ENCODE data around the gene INO80C.
A peak's percentile ranks its signal among the peaks of the same experiment; 100 is the strongest.

INO80C gene

GRCh38 chr18:35443434-35443833 lies 54.3 kb downstream of the INO80C start:
- no peak overlapping the region for H3K4me3 ChIP-seq (ENCODE audit: low read depth, low read length)
- no peak for DNase-seq (ENCODE audit: low read depth)
- TF ChIP-seq, protein P1, sequence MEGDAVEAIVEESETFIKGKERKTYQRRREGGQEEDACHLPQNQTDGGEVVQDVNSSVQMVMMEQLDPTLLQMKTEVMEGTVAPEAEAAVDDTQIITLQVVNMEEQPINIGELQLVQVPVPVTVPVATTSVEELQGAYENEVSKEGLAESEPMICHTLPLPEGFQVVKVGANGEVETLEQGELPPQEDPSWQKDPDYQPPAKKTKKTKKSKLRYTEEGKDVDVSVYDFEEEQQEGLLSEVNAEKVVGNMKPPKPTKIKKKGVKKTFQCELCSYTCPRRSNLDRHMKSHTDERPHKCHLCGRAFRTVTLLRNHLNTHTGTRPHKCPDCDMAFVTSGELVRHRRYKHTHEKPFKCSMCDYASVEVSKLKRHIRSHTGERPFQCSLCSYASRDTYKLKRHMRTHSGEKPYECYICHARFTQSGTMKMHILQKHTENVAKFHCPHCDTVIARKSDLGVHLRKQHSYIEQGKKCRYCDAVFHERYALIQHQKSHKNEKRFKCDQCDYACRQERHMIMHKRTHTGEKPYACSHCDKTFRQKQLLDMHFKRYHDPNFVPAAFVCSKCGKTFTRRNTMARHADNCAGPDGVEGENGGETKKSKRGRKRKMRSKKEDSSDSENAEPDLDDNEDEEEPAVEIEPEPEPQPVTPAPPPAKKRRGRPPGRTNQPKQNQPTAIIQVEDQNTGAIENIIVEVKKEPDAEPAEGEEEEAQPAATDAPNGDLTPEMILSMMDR (conservative IDR thresholded peaks at IDR 0.05; ENCODE audit: low read depth, low read length) = no peak

GRCh38 chr18:35442701-35443100 lies 55.1 kb downstream of the INO80C start:
- H3K4me3 ChIP-seq (ENCODE audit: low read depth, low read length) = no peak overlapping the region
- TF ChIP-seq, protein P1 (conservative IDR thresholded peaks at IDR 0.05; ENCODE audit: low read depth, low read length) = no peak
- no peak for DNase-seq (ENCODE audit: low read depth)

GRCh38 chr18:35441857-35442595 lies 55.7 kb downstream of the INO80C start:
- H3K4me3 ChIP-seq (ENCODE audit: low read depth, low read length) = no peak overlapping the region
- peak; percentile 48 for DNase-seq (ENCODE audit: low read depth)
- TF ChIP-seq, protein P1 (conservative IDR thresholded peaks at IDR 0.05; ENCODE audit: low read depth, low read length) = no peak

DNA sequence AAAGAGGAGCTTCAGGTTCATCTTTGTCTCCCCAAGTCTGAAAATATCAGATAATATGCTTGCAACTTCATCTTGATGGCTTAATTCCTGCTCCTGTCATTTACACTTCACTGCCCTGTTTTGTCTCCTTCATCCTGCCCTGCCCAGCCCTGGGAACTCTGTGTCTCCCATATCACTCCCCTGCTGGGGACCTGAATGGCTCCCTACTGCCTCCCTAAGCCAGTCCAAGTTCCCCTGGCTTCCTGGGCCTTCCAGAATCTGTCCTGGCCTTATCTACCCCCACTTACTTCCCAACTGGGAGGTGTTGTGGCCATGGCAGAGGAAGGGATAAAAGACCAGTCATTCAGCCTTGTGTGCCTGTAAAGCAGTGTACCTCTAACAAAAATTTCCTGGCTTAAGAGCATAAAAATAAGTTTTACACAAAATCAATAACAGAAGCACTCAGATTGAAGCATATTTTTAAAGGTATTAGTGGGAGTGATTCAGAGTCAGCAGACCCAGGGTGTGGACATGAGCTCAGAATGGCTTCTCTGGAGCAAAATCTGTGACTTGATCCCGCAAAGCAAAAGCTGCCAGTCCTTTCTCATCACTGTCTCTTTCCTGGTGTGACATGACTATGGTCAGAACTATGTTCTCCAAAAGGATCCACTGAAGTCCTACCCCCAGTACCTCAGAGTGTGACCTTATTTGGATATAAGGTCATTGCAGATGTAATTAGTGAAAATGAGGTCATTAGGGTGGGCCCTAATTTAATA lies 59.1 kb downstream of the INO80C start:
- H3K4me3 ChIP-seq (ENCODE audit: low read depth, low read length) = no peak overlapping the region
- TF ChIP-seq, protein P1 (conservative IDR thresholded peaks at IDR 0.05; ENCODE audit: low read depth, low read length) = no peak
- DNase-seq (ENCODE audit: low read depth) = peak; percentile 35

GRCh38 chr18:35437836-35438235 lies 59.9 kb downstream of the INO80C start:
- no peak for DNase-seq (ENCODE audit: low read depth)
- TF ChIP-seq, protein P1 (conservative IDR thresholded peaks at IDR 0.05; ENCODE audit: low read depth, low read length) = no peak
- H3K4me3 ChIP-seq (ENCODE audit: low read depth, low read length) = no peak overlapping the region

- TF ChIP-seq, protein P1 (conservative IDR thresholded peaks at IDR 0.05; ENCODE audit: low read depth, low read length) = no peak
- no peak overlapping the region for H3K4me3 ChIP-seq (ENCODE audit: low read depth, low read length)
- peak; percentile 71 for DNase-seq (ENCODE audit: low read depth)
Observed at GRCh38 chr18:35436076-35436649, 61.6 kb downstream of the INO80C start.

All from choroid plexus epithelial cell (primary cell).